DMS153 (cell line): Measurements from ENCODE around the gene PLLP.
"Not testable (repeated sequence)": the region's sequence is repeated elsewhere in the genome, so short reads cannot be mapped to it uniquely, and the experiment has no call there.

Experiments
- DNase-seq: peaks from one replicate; lab custom pipeline; 2025; lab: John Stamatoyannopoulos, UW

PLLP gene

DNA sequence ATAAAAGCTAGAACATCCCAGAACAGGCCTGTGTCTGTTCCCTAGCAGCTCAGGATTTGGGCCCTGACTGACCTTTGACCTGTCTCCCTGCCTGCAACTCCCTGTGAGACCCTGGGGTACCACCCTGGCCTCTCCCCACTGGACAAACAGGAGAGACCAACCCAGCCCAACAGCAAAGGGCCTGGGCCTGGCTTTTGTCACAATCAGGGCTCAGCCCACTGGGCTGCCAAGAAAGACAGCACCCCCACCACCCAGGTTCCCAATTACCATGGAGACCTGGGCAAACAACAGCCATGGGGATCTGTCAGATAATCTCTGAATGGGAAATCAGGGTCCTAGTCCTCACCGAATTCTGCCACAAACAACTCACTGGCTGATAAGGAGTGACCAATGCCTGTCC, 11.1 kb downstream of the PLLP start:
- DNase-seq: no peak

DNA sequence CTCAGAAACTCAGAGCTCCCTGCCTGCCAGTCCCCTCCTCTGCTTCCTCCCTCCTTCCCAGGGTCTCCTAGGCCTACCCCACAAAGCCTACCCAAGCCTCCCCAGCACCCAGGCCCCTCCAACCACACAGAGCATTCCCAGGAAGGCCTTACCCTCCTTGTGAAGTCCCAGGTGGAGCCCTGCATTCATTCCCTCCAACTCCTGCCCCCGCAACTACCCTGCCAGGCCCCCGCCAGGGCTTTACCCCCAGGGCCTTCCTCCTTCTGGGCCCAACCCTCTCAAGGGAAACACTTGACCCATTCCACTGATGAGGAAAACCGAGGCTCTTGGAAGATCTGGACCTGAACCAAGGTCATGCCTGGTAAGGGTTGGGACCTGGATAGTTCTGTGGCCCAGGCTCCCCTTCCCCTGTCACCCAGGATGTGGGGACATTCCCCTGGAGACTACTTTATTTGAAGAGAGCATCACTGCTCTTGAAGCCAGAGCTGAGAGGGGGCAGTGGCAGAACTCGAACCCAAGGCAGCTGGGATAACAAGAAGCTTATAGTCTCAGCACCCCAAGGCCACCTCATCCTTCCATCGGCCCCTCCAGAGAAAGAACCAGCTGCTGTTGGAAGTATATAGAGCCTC, 12.5 kb downstream of the PLLP start:
- DNase-seq: no peak

DNA sequence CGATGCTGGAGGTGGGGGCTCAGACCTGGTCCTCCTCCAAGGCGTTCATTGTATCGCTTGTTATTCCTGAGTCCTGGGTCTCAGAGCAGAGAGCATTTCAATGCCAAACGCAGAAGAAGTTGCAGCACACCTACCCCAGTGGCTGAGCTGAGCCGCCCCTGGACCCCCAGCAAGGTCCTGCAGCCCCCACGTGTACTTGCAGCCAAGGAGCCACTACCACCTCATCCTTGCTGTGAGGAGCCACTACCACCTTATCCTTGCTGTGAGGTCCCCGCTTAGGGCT, 13.5 kb downstream of the PLLP start:
- no peak for DNase-seq

DNA sequence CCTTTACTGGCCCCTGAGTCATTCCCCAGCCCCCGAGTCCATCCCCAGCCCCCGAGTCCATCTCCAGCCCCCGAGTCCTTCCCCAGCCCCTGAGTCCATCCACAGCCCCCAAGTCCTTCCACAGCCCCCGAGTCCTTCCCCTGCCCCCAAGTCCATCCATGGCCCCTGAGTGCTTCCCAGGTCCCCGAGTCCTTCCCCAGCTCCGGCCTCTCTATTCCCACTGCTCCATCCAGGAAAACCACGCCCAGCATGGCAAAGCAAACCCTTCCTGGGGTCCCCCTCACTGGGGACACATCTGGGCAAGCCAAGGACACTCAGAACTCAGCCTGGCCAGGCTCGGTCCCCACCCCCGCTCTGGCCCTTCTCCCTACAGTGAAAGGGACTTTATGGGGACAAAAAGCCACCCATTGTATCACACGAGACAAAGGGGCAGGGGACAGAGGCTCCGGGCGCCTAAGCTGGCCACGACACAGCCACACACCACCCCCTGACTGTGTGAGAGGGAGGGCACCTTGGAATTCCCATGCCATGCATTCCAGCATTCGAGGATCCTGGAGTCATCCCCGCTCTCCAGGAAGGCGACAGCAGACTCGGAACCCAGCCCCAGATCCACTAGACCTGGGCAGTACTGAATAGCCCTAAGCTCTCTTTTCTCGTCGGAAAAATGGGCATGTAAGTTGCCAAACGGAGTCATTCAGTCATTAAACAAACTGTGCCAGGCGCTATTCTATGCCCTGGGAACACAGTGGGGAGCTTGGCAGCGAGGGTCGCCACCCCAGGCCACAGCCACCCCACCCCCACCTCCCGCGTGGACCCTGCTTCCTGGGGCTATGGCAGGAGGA, 14.0 kb downstream of the PLLP start:
- no peak for DNase-seq

DNA sequence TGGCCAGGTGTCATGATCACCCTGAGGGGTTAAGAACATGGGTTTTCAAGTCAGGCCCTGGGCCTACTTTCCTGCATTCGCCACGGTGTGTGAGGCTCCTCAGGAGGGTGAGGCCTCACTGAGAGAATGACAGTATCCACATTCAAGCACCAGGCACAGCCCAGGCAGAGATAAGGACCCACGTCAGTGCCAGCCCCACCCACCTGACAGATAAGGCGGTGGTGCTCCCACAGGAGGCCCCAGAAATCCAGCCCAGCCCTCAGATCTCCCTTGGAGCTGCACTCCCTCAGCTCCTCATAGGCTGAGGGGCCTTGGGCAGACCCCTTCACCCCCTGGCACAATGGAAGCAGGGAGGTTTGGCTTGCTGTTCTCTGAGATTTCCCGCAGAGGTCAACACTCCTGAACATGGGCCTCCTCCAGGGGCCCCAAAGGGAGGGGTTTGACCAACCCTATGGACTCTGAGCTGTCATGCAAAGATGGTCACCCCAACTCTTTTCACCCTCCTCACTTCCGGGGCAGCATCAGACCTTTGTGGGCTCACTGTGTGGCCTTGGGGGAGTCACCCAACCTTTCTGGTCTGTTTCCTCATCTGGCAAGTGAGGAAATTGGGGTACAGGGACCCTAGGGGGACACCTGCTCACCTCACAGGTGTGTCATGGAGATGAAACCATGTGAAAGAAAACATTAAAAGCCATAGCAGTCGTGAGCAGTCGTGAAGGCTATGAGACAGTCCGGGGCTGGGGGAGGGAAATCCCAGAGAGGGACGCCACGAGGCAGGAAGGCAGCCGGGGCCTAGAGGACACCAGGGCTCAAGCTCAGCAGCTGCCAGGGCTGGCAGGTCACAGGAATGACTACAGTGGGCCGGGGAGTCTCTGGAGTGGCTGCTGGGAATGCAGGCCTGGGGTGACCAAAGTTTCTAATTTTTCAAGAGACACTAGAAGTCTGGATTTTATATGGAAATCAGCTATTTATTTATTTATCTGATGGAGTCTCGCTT, 15.4 kb downstream of the PLLP start:
- no peak for DNase-seq

DNA sequence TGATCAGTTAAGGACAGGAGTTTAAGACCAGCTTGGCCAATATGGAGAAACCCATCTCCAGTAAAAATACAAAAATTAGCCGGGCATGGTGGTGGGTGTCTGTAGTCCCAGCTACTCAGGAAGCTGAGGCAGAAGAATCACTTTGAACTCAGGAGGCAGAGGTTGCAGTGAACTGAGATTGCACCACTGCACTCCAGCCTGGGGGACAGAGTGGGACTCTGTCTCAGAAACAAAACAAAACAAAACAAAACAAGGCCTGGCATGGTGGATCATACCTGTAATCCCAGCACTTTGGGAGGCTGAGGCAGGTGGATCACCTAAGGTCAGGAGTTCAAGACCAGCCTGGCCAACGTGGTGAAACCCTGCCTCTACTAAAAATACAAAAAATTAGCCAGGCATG, 17.1 kb downstream of the PLLP start:
- not testable (repeated sequence) for DNase-seq

DNA sequence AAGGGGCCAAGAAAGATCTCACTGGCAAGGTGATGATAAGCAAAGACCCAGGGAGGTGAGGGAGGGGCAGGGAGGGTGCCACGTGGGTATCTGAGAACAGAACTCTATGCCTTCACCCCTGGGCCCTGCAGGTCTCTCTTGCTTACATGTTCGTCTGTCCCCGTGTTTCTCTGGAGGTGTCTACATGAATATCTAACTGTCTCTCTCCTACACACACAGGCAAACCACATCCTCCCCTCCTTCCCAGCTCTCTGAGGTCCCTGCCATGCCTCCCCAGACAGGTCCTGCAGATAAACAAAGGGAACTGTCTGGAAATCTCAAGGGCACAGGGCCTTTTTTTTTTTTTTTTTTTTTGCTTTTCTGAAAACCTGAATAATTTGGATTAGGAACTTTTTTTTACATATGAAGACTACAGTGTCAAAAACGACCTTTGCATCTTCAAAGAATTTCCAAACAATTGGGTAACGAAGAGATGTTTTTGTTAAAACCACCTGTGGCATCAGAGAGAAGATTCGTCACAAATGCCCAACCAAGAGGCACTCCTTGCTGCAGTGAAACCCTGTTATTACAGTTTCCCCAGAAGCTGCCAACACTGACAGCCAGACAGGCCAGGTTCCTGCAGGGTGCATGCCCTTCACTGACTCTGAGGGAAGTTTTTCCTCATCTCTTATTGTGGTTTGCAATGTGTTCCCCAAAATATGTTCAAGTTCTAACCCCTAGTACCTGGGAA, 17.8 kb downstream of the PLLP start:
- DNase-seq: no peak

DNA sequence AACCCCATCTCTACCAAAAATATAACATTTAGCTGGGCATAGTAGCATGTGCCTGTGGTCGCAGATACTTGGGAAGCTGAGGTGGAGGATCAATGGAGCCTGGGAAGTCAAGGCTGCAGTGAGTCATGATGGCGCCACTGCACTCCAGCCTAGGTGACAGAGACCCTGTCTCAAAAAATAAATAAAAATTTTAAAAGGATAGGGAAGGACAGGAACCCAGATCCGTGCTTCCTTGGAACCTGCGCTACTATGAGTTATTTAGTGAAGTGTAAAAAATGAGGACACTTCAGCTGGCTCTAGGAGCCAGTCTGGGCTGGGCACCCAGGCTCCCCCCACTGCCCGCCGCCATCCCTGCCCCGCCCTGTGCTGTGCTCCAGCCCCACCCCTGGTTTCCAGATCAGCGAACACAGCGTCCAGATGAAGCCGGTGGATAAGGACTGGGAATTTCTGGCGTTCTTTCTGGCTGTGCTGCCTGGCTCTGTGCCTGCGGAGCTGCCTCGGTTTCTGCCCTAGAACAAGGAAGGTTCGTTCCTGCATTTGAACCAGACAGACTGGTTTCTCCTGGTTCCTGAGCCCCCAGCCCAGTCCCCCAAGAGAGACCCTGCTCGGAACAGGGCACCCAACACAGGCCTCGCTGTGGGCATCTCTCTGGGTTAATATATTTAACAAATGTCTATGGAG, 18.5 kb downstream of the PLLP start:
- DNase-seq: no peak

DNA sequence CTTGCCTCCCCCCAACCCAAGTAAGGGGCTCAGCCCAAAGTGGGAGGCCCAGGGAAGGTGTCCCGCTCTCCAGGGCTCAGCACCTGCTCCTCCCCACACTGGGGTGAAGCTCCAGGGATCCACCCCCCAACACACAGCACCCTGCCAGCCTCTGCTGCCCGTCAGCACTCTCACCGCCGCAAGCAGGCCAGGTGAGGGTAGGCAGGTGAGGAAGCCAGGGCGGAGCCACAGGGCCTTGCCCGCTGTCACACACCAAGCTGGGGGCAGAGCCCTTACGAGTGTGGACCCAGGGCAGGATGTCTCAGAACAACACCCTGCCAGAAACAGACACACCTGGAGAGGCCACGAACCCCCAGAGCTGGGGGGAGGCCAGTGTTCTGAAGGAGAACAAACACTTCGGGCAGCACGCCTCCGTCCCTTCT, 19.5 kb downstream of the PLLP start:
- peak; percentile 19 for DNase-seq

DNA sequence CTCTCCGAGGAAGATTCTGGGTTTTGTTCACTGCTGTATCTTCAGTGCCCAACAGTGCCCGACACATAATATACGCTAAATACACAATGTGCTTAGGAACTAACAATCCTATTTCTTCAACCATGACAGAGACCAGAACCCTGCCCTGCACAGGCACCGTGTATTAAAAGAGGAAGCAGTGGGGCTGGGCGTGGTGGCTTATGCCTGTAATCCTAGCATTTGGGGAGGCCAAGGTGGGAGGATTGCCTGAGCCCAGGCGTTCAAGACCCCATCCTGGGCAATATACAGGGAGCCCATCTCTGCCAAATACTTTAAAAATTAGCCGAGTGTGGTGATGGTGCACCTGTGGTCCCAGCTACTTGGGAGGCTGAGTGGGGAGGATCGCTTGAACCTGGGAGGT, 20.1 kb downstream of the PLLP start:
- no peak for DNase-seq

DNA sequence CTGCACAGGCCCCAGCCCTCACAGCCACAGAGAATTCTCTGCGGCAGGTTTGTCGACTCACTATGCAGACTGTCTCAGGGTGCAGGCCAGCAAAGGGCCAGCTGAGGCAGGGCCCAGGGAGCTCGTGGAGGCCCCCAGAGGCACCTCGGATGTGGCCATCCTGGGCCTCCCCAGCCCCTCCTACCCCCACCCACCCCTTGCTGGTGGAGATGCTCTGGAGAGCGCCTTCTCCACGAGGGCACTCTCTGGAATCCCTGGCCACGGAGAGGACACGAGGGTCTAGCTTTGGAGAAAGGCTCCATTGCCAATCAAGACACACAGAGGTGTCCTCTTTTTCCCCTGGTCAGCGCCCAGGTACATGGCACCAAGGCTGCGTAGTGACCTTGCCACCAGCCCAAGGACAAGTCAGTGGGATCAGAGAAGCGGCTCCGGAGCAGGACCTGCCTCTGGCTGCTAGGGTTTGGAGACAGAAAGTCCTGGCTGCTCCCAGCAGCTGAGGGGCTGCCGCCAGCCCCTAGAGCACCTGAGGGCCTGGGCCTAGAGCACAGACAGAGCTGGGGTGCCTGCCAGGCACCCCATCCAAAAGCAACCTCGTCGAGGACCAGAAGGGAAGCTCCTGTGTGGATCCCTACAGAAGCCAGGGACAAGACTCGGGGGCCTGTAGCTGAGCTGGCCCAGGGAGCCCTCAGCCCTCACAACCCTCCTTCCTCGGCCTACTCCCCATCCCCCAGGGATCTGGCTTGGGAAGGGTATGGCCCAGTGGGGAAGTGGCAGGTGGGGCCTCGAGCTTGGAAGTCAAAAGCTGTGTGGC, 20.7 kb downstream of the PLLP start:
- DNase-seq: no peak

DNA sequence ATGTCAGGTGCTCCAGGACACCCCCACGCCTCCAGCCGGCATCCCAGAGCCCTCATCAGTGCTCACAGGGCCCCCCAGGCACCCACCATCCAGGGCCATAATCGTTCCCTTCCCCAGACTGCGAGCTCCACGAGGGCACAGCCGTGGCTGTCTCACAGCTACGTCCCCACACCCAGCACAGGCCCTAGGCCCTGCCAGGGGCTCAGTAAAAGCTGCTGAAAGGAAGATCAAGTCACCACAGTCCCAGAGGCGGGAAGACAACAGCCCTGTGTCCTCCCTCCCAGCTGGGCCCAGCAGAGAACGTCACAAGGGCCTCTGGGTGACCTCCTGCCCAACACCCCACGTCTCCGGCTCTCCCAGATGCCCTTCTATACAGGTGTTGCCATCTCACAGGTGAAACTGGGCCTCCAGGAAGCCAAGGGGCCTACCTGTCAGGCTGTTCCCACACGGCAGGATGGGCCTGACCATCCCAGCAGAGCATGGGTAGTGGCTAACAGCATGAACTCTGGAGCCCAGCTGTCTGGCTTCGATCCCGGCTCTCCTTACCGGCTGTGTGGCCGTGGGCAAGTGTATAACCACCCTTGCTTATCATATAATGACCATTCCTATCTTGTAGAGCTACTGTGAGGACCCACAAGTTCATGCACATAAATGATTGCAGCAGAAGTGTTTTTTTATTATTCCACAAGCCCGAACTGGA, 21.5 kb downstream of the PLLP start:
- no peak for DNase-seq

DNA sequence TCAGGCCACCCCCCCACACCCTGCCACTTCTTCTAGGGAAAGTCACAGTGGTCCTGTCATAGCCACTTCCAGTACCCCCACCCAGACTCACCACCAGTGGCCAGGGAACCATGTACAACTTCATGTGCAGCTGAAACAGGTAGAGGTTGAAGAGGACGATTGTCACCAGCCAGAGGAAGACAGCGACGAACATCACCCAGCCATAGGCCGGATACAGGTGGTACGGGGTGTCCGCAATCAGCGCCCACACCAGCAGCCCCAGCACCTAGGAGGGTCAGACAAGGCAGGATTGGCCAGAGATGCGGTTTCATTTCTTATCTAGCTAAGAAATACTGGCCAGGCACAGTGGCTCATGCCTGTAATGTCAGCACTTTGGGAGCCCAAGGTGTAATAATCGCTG, 22.7 kb downstream of the PLLP start:
- DNase-seq: no peak

DNA sequence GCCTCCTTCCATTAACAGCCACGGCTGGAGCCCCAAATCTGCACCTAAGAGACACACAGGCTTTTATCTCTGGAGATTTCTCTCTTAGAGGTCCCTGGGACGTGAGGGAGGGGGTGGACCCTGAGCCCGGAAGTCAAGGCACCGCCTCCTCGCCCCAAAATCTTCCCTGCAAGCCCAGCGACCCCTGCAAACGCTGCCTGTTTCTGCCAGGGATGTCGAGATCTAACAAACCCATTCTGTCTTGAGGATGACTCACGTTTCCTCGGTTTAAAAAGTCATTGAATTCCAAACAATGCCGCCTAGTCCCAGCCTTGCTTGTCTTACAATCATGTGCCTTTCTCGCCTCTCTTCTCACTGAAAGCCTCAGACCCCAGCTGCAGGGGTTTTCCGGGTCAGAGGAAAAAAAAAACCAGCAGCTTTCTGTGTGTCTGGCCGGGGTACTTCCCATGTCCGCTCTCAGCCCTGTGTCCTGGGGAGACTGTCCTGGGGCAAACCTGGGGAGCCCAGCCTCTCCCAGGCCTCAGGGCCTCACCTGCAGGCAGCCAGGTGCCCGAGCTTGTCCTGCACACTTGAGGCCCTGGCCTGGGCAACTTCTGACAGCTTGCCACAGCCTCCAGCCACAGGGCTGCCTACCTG, 24.1 kb downstream of the PLLP start:
- no peak for DNase-seq

DNA sequence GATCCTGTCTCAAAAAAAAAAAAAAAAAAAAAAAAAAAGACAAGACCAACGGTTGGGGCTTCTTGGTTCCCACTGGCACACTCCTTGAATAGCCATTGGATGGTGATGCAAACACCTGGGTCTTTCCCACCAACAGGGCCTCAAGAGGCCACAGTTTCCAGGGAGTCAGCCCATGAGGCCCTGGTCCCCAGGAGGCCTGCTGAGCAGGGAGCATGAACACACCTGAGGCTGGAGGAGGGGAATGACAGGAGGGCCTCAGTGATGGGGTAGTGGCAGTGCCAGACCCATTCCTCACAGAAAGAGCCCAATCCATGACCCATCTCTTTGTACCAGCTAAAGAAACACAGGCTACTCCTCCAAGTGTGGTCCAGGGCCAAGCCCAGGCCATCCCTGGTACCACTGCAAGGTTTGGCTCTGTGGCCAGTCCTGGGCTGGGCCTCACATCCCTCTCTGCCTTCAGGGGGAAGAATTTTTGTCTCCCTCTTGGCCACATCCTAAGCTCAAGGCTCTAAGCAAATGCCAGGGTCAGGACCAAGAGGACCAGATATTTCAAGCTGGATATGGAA, 25.5 kb downstream of the PLLP start:
- no peak for DNase-seq

DNA sequence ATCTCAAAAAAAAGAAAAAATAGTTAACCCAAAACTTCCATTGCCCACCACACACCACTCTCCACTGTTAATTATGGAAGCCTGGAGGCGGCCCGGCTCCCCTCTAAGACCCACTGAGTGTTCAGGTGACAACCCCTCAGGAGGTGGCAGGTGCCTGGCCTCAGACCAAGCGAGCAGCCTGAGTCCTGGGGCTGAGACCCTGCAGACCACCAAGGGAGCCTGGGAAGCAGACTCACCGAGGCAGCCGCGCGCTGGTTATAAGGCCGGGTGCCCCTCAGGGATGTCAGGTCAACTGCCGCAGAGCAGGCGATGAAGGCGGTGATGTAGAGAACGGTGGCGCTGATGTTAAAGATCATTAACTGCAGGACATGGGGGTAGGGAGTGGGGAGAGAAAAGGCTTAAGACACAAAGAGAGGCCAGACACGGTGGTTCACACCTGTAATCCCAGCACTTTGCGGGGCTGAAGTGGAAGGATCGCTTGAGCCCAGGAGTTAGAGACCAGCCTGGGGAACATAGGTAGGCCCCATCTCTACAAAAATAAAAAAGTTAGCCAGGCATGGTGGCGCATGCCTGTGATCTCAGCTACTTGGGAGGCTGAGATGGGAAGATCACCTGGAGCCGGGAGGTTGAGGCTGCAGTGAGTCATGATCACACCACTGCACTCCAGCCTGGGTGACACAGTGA, 26.1 kb downstream of the PLLP start:
- no peak for DNase-seq

DNA sequence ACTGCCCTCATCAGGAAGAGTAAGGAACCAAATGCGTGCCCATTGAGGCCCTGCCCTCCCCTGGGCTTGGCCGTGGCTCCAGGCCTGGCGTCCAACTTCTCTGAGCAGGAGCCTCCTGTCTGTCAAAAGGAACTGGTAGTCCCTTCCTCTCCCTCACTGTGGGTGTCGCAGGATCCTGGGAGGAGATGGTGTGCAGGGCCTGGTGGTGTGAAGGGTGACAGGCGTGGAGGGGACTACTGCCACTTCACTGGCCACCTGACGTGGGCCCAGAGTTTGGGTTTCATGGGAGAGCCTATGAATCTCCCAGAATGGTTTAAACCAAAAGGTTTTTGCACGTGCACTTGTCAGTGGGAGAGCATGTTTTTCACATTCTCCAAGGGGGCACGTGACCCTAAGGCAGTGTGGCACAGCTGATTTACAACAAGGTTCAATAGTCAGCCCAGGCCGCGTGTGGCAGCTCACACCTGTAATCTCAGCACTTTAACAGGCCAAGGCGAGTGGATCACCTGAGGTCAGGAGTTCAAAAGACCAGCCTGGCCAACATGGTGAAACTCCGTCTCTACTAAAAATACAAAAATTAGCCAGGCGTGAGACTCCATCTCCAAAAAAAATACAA, 26.9 kb downstream of the PLLP start:
- no peak for DNase-seq
